HG03469 (cell line): ENCODE data around the gene NEO1.
"Not testable (repeated sequence)": the region's sequence is repeated elsewhere in the genome, so short reads cannot be mapped to it uniquely, and the experiment has no call there.

ENCODE experiments used
- ATAC-seq: cut with Tn5 transposase; IDR thresholded peaks from one replicate; pipeline ENCODE4 v1.9.1; 2021; ENCODE audit warnings: mild to moderate bottlenecking, moderate library complexity, moderate number of reproducible peaks; ENCODE audit not compliant: unreplicated experiment

The NEO1 gene

GRCh38 chr15:73298522-73299245 is 246.4 kb downstream of the NEO1 start:
- ATAC-seq, result no peak

DNA sequence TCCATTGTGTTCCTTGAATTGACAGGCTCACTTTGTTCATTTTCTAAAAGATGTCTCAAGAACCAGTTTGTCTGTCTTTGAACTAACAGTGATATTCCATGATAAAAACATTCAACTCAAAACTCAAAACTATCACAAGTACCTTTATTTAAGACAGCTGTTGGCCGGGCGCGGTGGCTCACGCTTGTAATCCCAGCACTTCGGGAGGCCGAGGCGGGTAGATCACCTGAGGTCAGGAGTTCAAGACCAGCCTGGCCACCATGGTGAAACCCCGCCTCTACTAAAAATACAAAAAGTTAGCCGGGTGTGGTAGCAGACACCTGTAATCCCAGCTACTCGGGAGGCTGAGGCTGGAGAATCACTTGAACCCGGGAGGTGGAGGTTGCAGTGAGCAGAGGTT is 248.0 kb downstream of the NEO1 start:
- ATAC-seq, result not testable (repeated sequence)

- no peak for ATAC-seq
Measured at GRCh38 chr15:73303636-73304035, 251.4 kb downstream of the NEO1 start.

GRCh38 chr15:73305331-73306211 is 253.3 kb downstream of the NEO1 start:
- no peak for ATAC-seq

GRCh38 chr15:73308305-73308704 is 256.0 kb downstream of the NEO1 start:
- no peak for ATAC-seq

DNA sequence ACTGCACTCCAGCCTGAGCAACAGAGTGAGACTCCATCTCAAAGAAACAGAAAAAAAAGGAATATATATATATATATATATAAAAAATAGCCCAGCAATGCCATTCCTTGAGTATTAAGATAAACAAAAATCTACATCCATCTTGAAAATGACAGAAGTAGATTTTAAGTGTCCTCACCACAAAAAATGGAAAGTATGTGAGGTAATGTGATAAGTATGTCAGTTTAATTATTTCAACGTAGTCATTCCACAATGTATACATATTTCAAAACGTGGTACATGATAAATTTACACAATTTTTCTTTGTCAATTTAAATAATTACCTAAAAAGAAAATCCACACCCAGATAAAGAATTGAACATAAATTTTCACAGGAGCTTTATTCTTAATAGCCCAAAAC is 261.6 kb downstream of the NEO1 start:
- no peak for ATAC-seq

DNA sequence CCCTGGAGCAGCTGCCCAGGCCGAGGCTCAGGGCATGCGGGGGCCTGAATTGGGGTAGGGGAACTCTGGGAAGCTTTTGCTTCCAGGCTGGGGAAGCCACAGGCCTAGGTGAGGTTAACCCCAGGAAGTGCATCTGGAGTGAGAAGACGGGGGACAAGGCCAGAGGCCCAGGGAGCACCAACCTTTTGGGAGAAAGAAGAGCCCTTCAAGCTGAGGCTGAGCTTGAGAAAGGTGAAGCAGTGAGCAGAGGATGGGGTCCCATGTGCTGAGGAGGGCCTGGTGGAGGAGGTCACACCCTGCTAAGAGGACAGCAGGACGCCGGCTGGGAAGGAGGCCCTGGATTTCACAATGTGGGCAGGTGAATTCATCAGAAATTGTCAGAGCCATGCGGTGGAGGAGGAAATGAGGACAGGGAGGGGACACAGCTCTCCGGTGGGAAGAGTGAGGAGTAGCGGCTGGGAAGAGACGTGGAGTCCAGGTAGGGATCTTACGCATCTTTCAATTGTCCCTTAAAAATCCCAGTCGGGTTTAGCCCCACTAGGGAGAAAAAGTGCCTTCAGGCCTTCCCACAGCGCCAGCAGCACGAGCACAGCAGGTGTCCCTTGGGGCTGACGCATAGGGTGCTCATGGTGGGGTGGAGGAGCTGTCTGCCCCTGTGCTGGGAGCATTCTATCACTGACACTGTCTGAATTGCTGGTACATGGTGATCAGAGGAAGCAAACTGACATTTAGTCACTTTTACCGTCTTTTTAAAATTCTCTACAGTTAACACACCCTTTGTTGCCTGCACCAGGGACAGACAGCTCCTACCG is 265.6 kb downstream of the NEO1 start:
- no peak for ATAC-seq

- no peak for ATAC-seq
Measured at GRCh38 chr15:73318463-73319351, 266.4 kb downstream of the NEO1 start.

DNA sequence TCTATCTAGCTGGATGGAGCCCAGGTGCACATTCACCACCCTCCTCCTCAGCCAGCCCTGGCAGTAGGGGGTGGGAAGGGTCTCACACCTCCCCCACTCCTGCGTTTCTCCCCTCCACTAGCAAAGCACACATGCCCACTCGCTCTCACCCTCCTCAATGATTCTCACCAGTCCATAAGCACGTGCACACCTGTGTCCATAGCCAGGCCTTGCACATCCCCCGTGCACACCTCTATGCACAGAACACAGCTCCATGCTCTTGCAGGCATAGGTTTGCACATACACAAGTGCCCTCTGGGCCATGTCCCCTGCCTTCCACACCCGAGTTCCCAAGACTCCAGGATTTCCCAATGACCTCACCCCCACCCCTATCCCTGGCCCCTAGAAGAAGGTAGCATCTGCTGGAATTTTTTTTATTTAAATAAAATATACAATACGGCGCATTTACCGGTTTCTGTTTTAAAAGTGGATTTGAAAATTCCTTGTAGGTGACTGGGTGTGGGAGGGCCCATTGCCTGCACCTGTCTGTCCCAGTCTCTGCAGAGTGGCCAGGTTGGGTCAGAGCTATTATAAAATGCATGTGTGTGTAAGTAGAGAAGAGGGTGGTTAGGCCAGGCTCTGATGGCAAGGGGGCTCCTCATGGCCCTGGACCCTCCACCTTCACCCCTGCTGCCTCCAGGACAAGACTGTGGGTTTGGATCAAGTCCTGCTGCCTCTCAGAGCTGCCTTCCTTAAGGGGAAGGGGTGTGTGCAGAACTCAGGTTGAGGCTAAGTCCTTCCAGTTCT is 267.4 kb downstream of the NEO1 start:
- no peak for ATAC-seq

DNA sequence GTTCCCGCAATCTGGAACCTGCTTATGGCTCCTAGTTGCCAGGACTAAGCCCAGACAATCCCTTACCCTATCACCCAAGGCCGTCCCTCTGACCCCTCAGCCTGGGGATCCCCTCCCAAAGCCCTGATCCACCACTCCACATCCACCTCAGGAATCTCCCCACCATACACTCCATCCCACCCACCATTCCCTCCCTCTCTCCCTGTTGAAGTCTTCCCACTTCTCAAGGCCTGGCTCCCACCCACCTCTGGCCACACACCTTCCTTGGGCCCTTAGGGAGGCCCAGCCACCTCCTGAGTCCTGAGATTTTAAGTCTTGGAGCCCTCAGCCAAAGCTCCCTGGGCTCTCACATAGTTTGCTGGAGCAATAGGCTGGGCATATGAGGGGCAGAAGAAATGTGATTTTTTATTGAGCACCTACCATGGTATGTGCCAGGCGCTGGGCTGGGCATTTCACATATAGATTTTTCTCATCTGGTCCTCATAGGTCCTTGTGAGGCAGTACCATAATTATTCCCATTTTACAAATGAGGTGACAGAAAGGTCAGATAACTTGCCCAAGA is 268.4 kb downstream of the NEO1 start:
- ATAC-seq, result no peak

DNA sequence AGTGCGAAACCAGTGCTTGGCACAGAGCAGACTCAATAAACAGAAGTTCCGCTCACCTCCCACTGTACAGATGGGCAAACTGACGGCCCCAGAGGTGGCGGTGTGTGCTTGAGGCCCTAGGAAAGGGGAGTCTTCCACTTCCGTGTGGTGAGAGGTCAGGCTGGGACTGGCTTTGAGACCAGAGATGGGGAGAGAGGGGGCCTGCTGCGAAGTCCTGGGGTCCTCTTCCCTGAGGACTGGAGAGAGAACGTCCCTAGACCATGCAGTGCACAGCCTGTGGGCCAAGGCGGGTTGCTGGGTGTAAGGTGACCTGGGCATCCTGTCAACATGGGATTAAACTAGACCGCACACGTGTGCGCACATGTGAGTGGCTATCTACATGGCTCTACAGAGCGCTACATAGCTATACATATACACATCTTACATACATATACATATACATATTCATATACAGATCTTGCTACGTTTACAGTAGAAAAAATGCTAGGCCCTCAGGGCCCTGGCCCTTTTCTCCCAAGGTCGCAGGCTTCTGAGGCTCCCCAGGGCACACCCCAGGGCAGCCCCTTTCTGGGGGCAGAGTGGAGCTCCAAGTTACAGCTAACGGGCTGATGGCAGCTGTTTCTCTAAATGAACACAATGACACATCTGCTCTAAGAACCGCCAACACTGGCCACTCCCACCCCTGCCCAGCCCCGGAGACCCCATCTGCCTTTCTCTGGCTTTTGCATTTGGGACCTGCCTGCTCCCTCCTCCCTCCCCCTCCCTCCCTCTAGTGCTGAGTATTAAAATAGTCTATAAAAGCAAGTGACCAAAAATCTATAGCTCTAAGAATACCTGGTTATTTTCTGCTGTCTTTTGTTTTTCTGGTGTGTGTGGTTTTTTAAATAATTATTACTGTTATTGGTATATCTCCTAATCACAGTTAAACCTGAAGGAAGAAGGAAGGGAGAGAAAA is 269.5 kb downstream of the NEO1 start:
- no peak for ATAC-seq

DNA sequence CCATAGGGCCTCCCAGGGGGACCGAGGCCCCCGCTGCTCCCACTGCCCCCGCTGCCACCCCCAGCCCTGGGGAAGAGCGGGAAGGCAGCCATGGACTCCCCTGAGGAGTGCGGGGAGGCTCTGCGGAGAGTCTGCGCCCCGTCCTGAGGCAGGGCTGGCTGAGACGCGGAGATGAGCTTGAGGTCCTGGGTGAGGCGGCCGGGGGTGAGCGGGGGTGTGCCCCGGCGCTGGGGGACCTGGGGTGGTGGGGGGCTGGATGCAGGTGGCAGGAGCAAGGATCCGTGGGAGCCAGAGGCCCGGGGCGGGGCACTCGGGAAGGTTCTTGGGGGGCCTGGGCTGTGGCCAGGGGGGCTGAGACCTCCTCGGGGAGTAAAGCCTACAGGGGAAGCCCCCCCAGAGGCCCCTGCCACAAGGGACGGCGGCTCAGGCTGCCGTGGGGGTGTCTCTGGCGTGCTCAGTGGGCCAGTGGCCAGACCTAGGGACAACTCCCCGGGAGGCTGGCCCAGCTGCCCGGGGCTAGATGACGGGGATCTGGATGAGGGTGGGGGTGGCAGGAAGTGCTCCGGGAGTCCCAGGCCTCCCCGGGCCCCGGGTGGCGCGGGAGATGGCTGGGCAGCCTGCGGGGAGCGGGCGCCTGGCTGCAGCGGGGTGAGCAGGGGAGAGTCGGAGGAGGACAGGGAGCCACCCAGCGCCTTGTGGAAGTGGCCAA is 270.6 kb downstream of the NEO1 start:
- ATAC-seq, result no peak

DNA sequence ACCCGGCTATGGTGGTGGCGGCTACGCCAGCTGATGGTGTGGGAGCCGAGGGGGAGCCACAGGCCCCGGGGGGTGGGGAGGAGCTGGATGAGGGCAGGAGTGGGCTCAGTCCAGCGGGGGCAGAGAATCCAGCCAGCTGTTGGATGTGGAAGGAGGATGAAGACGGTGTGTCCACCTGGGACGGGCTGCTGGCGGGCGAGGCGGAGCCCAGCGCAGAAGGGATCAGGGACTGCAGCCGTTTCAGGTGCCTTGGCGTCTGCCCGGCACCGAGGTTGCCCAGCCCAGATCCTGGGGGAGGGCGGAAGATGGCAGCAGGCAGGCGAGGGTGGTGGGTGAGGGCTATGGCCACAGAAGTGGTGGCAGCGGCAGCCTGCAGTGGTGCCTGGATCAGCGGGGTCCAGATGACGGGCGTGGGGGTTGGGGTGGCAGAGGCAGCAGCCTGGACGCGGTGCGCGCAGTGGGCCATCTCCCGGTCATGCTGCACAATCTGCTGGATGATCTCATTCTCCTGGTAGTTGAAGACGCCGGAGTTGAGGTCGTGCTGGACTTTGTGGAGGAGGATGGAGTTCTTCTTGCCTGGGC is 271.2 kb downstream of the NEO1 start:
- no peak for ATAC-seq

GRCh38 chr15:73323956-73324355 is 271.7 kb downstream of the NEO1 start:
- no peak for ATAC-seq

DNA sequence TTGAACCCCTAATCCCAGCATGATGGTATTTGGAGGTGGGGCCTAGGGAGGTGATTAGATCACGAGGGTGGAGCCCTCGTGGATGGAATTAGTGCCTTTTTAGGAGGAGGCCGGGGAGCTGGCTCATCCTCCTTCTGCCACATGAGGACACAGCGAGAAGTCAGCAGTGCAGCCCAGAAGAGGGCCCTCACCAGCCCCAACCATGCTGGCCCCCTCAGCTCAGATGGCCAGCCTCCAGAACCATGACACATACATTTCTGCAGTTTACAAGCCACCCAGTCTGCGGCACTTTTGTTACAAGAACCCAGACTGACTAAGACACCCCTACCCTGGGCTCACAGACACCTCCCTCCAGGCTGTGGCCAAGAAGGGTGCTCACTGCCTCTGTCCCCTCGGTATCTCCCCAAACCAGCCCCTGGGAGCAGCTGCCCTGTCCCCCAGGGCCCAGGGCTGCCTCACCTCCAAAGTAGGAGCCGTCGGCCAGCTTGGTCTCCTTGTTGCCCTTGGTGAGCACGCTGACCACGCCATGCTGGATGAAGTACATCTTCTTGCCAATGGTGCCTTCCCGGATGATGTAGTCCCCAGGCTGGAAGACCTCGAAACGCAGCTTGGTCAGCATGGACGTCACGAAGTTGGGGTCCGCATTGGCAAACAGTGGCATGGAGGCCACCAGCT is 272.4 kb downstream of the NEO1 start:
- ATAC-seq, result no peak

GRCh38 chr15:73325191-73325861 is 273.1 kb downstream of the NEO1 start:
- ATAC-seq, result no peak
